Measurements from ENCODE around the gene PCDH1. TPM values are rescaled to one million over a fixed set of nuclear protein-coding genes. Genes with fewer than 3 reads are reported as not detected.
"Not testable (repeated sequence)": the region's sequence is repeated elsewhere in the genome, so short reads cannot be mapped to it uniquely, and the experiment has no call there.

The PCDH1 gene
- total RNA-seq = not detected in 2 replicates

DNA sequence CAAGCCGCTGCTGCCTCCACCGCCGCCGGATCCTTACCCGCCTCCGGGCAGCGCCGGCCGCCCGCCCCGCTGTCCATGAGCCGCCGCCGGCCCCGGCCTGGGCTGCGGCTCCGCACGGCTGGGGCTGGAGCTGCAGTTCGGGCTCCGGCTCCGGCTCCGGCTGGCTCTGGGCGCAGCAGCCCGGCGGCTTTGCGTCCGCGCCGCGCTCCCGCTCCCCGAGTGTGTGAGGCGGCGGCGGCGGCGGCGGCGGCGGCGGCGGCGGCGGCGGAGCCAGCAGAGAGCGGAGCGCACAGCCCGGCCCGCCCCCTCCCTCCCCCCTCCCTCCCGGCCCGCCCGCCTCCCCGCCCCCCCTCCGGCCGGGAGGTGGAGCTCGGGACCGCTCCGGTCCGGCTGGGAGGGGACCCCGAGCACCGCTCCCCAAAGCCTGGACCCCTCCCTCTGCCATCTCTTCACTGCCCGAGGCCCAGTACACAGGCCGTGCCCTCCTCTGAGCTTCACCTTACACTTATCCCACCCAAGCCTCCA, at the start of gene PCDH1:
TSS of gene PCDH1 (minus strand) at position 225 of the 525 bp plus-strand sequence. CDS start at position 77, 148 bp downstream.
- H3K27ac Mint-ChIP-seq = peak within 1 kb of the TSS; percentile 1
- intact Hi-C loops (cut with micrococcal nuclease) = loop anchor here (2.0 kb wide), 1 partner anchor 33 kb away; no protein-coding TSS in a partner anchor
- peak within 1 kb of the TSS; percentile 78 for H3K4me3 Mint-ChIP-seq (ENCODE audit: low read depth)
- H3K27me3 Mint-ChIP-seq (ENCODE audit: low read depth) = peaks cover 77% of the 10 kb centered on the region
- DNase-seq (ENCODE audit: low spot score) = no peak
- no peaks in the 10 kb centered on the region for H3K36me3 Mint-ChIP-seq (ENCODE audit: low read depth)
- peaks cover 14% of the 10 kb centered on the region for H3K4me1 Mint-ChIP-seq (ENCODE audit: low read depth)
- no peaks in the 10 kb centered on the region for H3K9me3 Mint-ChIP-seq

DNA sequence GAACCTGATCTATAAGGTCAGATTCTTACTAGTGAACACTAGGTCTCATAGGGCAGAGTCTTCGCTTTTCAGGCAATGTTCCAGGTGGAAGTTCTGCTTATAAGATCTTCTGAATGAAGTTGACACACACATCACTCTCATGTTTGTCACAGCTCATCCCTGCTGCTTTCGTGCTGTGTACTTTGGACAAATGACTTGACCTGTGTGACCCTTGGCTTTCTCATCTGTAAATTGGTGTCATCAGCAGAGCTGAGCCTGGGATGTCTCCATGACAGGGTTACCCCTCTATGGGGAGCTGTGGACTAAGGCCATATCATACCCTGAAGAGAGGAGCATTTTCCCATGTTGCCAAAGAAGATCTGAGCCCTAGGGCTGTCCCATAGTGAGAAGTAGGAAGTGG, 48.2 kb upstream of the PCDH1 start:
- Mint-ChIP-seq H3K27me3 (ENCODE audit: low read depth) (no peaks in the 10 kb centered on the region), H3K36me3 (ENCODE audit: low read depth) (peaks cover 60% of the 10 kb centered on the region), H3K4me3 (ENCODE audit: low read depth) (no peak overlapping the region), H3K9me3 (no peaks in the 10 kb centered on the region), H3K4me1 (ENCODE audit: low read depth) (peaks cover 9% of the 10 kb centered on the region), H3K27ac (no peak overlapping the region)
- DNase-seq (ENCODE audit: low spot score) = no peak
- intact Hi-C loops (cut with micrococcal nuclease) = no loop called here

DNA sequence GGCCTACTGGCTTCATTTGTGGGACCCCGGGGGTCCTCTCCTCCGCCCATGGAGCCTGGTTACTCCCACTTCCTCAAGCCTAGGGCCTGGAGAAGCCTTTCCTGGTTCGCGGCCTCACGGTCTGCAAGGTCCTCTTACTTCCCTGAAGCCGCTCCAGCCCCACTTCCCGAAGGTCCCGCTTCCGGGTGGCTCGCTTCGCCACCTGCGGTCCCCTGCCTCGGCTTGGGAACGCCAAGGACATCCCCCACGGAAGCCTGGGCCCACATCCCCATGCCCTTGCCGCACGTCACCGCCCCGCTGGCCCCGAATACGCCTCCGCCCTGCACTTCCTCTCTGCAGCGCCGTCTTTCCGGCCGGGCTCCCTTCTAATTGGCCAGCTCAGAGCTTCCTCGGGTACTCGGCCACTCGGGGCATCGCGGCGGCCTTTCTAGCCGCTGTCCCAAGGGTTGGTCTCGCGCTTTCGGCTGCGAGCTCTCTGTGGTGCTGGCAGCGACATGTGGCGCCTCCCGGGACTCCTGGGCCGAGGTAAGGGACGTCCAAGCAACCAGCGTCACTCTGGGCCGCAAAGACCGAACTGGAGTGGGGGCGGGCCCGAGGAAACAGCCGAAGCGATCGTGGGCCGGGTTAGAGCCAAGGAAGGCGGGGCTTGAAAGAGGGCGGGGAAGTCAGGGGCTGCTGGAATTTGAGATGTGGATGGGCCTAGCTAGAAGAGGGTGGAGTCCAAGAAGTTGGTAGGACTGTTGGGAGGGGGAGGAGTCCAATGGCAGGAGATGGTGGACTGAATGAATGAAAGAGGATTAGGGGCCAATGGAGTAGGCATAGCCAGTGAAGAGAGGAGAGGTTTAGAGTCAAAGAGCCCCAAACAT, 45.5 kb upstream of the PCDH1 start, which contains the start of gene DELE1:
TSS of gene DELE1 (plus strand) at position 424 of the 866 bp plus-strand sequence. CDS start at position 495, 71 bp downstream.
- Mint-ChIP-seq H3K4me3 (ENCODE audit: low read depth) (peak within 1 kb of the TSS; percentile 88), H3K9me3 (no peaks in the 10 kb centered on the region), H3K4me1 (ENCODE audit: low read depth) (peaks cover 13% of the 10 kb centered on the region), H3K27me3 (ENCODE audit: low read depth) (no peaks in the 10 kb centered on the region), H3K36me3 (ENCODE audit: low read depth) (peaks cover 38% of the 10 kb centered on the region), H3K27ac (peak within 1 kb of the TSS; percentile 89)
- DNase-seq (ENCODE audit: low spot score) = peak; percentile 91
- intact Hi-C loops (cut with micrococcal nuclease) = loop anchor here (1.0 to 5.0 kb wide), 4 partner anchors 37 to 184 kb away; partner anchors contain the start of genes NDFIP1 and RNF14

GRCh38 chr5:141922827-141923447, 44.7 kb upstream of the PCDH1 start:
- Mint-ChIP-seq H3K36me3 (ENCODE audit: low read depth) (peaks cover 31% of the 10 kb centered on the region), H3K4me3 (ENCODE audit: low read depth) (peak overlapping the region; percentile 88), H3K4me1 (ENCODE audit: low read depth) (peaks cover 13% of the 10 kb centered on the region), H3K27ac (peak overlapping the region; percentile 89)
- intact Hi-C loops (cut with micrococcal nuclease) = loop anchor here (1.0 to 5.0 kb wide), 3 partner anchors 46 to 184 kb away; partner anchors contain the start of genes NDFIP1 and RNF14
- H3K27me3 Mint-ChIP-seq (ENCODE audit: low read depth); DNase-seq (ENCODE audit: low spot score); H3K9me3 Mint-ChIP-seq: not testable (repeated sequence)

DNA sequence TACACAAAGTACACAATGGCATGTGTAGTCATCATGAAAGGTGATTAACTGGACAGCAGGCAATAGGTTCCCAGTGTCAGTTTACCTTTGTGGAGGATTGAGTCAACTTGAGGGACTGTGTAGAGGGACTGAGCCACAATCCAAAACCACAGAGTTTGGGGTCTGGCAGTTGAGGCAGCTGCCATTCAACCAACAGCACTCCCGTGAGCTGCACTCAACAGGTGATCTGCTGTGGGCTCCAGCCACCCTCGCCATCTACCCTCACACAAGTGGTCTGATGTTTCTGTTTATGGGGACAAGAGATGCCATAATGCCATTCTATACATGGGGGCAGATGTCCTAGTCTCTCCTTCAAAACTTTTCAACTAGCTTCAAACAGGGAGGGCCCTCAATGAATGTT, 42.6 kb upstream of the PCDH1 start:
- H3K4me1 Mint-ChIP-seq (ENCODE audit: low read depth) = peaks cover 10% of the 10 kb centered on the region
- intact Hi-C loops (cut with micrococcal nuclease) = loop anchor here (5.0 kb wide), 2 partner anchors 73 to 187 kb away; partner anchors contain the start of gene NDFIP1
- DNase-seq (ENCODE audit: low spot score) = no peak
- no peaks in the 10 kb centered on the region for H3K9me3 Mint-ChIP-seq
- peaks cover 12% of the 10 kb centered on the region for H3K36me3 Mint-ChIP-seq (ENCODE audit: low read depth)
- H3K27me3 Mint-ChIP-seq (ENCODE audit: low read depth) = peaks cover 19% of the 10 kb centered on the region
- peak overlapping the region; percentile 26 for H3K4me3 Mint-ChIP-seq (ENCODE audit: low read depth)
- no peak overlapping the region for H3K27ac Mint-ChIP-seq

DNA sequence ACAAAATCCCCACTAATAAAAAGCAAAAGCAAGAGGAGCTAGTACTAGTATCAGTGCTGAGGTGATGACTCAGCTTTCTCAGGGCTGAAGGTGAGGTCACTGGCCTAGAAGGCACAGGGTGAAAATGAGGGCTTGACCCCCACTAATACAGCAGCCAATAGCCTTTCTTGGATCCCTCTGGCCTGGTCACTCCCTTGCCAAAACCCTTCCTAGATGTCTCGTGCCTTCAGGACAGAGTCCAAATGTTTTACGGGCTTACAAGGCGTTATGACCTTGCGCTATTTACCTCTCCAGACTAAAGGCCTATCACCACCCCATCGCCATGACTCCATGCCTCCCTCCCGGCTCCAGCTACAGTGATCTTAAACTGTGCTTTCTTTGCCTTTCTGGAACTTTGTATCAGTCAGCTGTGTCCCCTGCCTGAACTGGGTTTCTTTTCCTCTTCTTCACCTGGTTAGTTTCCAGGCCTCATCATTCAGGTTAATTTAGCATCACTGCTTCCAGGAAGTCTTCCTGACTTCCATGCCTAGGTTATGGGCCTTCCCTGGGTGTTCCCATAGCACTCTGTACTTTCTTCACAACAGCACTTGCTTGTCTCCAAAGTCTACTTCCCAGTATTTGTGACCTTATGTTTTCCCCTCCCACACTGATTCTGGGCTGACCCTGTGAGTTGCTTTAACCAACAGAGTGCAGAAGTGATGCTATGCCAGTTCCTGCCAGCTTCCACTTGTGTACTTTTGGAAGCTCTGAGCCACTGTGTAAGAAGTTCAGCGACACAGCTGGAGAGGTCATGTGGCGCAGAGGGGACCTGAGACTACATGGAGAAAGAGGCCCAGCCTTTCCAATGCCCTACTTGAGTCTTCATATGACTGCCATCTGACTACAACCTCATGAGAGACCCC, 41.3 kb upstream of the PCDH1 start:
- Mint-ChIP-seq H3K27me3 (ENCODE audit: low read depth) (peaks cover 32% of the 10 kb centered on the region), H3K27ac (peak overlapping the region; percentile 9), H3K4me1 (ENCODE audit: low read depth) (peaks cover 6% of the 10 kb centered on the region), H3K36me3 (ENCODE audit: low read depth) (peaks cover 6% of the 10 kb centered on the region), H3K9me3 (no peaks in the 10 kb centered on the region), H3K4me3 (ENCODE audit: low read depth) (no peak overlapping the region)
- no peak for DNase-seq (ENCODE audit: low spot score)
- intact Hi-C loops (cut with micrococcal nuclease) = loop anchor here (5.0 kb wide), 2 partner anchors 72 to 188 kb away; partner anchors contain the start of gene NDFIP1

- Mint-ChIP-seq H3K4me3 (ENCODE audit: low read depth) (no peak overlapping the region), H3K27me3 (ENCODE audit: low read depth) (peaks cover 45% of the 10 kb centered on the region), H3K9me3 (no peaks in the 10 kb centered on the region), H3K4me1 (ENCODE audit: low read depth) (peaks cover 6% of the 10 kb centered on the region), H3K36me3 (ENCODE audit: low read depth) (no peaks in the 10 kb centered on the region), H3K27ac (no peak overlapping the region)
- intact Hi-C loops (cut with micrococcal nuclease) = no loop called here
- no peak for DNase-seq (ENCODE audit: low spot score)
Observed at GRCh38 chr5:141917760-141918159, 39.5 kb upstream of the PCDH1 start.

DNA sequence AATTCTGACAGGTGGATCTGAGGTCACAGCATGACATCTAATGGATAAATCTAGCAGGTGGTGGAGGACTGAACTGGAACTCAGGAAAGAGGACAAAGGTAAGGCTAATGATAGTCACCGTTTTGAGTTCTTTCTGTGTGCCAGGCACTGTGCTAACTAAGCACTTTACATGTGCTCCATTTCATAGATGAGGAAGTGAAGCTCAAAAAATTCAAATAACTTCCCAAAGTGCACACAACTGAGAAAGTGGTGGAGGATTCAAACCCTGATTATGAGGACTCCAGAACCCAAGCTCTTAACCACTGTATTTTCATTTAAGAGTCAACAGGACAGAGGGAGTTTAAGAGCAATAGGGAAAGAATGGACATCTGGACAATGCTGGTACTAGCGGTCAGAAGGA, 38.3 kb upstream of the PCDH1 start:
- H3K27ac Mint-ChIP-seq = no peak overlapping the region
- intact Hi-C loops (cut with micrococcal nuclease) = no loop called here
- H3K4me1 Mint-ChIP-seq (ENCODE audit: low read depth) = peaks cover 6% of the 10 kb centered on the region
- H3K4me3 Mint-ChIP-seq (ENCODE audit: low read depth) = no peak overlapping the region
- no peaks in the 10 kb centered on the region for H3K36me3 Mint-ChIP-seq (ENCODE audit: low read depth)
- H3K27me3 Mint-ChIP-seq (ENCODE audit: low read depth) = peaks cover 46% of the 10 kb centered on the region
- H3K9me3 Mint-ChIP-seq = no peaks in the 10 kb centered on the region
- no peak for DNase-seq (ENCODE audit: low spot score)

DNA sequence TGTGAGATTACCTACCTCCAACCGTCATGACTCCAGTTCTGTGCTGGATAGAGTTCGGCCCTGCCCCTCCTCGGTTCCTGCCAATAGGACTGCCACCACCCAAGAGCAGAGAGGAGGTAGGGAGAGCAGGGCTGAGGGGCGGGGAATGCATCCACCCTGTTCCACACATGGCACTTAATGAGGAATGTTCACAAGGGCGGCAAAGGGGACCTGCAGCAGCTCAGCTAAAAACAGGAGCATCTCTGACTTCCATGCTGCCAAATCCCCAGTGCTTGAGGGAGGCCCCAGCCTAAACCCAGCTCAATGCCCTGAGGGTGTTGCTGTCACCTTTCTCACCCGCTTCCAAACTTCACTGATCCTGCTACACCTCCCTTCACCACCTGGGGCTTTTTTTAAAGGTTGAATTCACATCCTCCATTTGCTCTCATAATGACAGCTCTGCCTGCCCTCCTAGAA, 37.7 kb upstream of the PCDH1 start:
- no peak overlapping the region for H3K27ac Mint-ChIP-seq
- intact Hi-C loops (cut with micrococcal nuclease) = no loop called here
- DNase-seq (ENCODE audit: low spot score) = no peak
- no peaks in the 10 kb centered on the region for H3K9me3 Mint-ChIP-seq
- peaks cover 6% of the 10 kb centered on the region for H3K4me1 Mint-ChIP-seq (ENCODE audit: low read depth)
- no peak overlapping the region for H3K4me3 Mint-ChIP-seq (ENCODE audit: low read depth)
- no peaks in the 10 kb centered on the region for H3K36me3 Mint-ChIP-seq (ENCODE audit: low read depth)
- H3K27me3 Mint-ChIP-seq (ENCODE audit: low read depth) = peaks cover 46% of the 10 kb centered on the region

DNA sequence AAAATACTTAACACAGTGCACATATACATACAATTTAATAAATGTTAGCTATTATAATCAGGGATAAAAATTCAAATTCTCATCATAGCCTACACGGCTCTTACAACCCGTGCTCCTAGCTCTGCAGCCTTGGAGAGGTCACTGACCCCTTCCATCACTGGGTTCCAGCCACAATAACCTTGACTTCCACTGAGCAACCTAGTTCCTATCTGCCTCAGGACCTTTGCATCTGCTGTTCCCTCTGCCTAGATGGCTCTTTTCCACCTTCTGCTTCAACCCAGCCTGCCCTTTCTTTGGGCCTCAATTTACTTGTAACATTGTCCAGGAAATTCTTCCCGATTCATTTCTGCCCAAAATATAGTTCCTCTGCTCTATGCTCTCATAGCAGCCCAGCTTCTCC, 36.6 kb upstream of the PCDH1 start:
- Mint-ChIP-seq H3K4me3 (ENCODE audit: low read depth) (no peak overlapping the region), H3K27ac (no peak overlapping the region), H3K9me3 (no peaks in the 10 kb centered on the region), H3K4me1 (ENCODE audit: low read depth) (peaks cover 5% of the 10 kb centered on the region), H3K36me3 (ENCODE audit: low read depth) (no peaks in the 10 kb centered on the region), H3K27me3 (ENCODE audit: low read depth) (peaks cover 46% of the 10 kb centered on the region)
- intact Hi-C loops (cut with micrococcal nuclease) = no loop called here
- DNase-seq (ENCODE audit: low spot score) = no peak

DNA sequence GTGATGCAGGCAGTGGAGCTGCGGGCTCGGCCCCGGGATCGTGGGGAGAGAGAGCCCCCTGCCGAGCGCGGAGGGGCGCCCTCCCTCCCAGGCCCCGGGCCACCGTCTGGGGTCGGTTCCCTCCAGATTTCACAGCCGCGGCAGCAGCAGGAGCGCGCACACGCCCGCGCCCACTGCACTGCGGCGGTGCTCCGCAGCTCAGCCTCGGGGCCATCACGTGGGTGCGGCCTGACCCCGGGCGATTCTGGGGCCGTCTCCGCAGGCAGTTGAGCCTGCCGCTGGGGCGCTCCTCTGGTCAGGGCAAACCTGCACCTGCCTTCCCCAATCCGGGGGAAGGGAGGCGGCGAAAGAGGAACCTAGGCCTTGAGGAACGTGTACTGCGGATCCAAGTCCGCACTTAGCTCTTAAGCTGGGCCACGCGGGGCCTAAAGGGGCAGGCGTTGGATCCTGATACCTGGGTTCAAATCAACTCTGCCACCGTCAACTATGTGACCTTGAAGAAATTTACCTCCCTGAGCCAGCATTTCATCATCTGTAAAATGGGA, 36.1 kb upstream of the PCDH1 start:
- Mint-ChIP-seq H3K4me3 (ENCODE audit: low read depth) (no peak overlapping the region), H3K9me3 (no peaks in the 10 kb centered on the region), H3K4me1 (ENCODE audit: low read depth) (peaks cover 2% of the 10 kb centered on the region), H3K27ac (no peak overlapping the region), H3K27me3 (ENCODE audit: low read depth) (peaks cover 46% of the 10 kb centered on the region), H3K36me3 (ENCODE audit: low read depth) (no peaks in the 10 kb centered on the region)
- intact Hi-C loops (cut with micrococcal nuclease) = no loop called here
- no peak for DNase-seq (ENCODE audit: low spot score)

Data from activated T-helper 2 cell treated with anti-CD3 and anti-CD28 coated beads, Interferon-gamma antibody, Interleukin-2, Interleukin-4, amounts not matched to agents 10 μg/mL and 5 μg/mL and 100 μg/mL, durations not matched to agents 14 hours and 24 hours and 36 hours (primary cell).